ENCODE results near the gene PA2G4. TPM values are rescaled to one million over a fixed set of nuclear protein-coding genes. Genes with fewer than 3 reads are reported as not detected.
A peak's percentile ranks its signal among the peaks of the same experiment; 100 is the strongest.

The PA2G4 gene
- total RNA-seq, 2 donors from 2014 or later = 53.2 to 111 TPM

GRCh38 chr12:56120158-56120846 lies 15.9 kb downstream of the PA2G4 start:
- peak overlapping the region; percentile 64 to 88 for H3K27ac ChIP-seq
- peaks cover 12% of the 10 kb centered on the region for H3K36me3 ChIP-seq
- no peaks in the 10 kb centered on the region for H3K27me3 ChIP-seq (replicated peaks; ENCODE audit: insufficient read depth)
- H3K9me3 ChIP-seq = no peaks in the 10 kb centered on the region
- no peak for TF ChIP-seq CTCF (IDR thresholded peaks at IDR 0.05)
- no peak for DNase-seq (ENCODE audit: low spot score)
- ATAC-seq (ENCODE audit: insufficient number of reproducible peaks, low FRiP score, low read depth) = no peak
- no peak overlapping the region for H3K4me3 ChIP-seq
- peaks cover 7 to 25% of the 10 kb centered on the region in 2 donors for H3K4me1 ChIP-seq (ENCODE audit: control insufficient read depth in 1 of 2, low read depth in 2 of 2)

- no peaks in the 10 kb centered on the region for H3K9me3 ChIP-seq
- no peaks in the 10 kb centered on the region for H3K27me3 ChIP-seq (replicated peaks; ENCODE audit: insufficient read depth)
- DNase-seq (ENCODE audit: low spot score) (no peak), ATAC-seq (ENCODE audit: insufficient number of reproducible peaks, low FRiP score, low read depth) (no peak)
- no peak overlapping the region for H3K4me3 ChIP-seq
- TF ChIP-seq CTCF (IDR thresholded peaks at IDR 0.05) = no peak
- H3K27ac ChIP-seq = no peak overlapping the region
- peaks cover 9 to 31% of the 10 kb centered on the region in 2 donors for H3K4me1 ChIP-seq (ENCODE audit: control insufficient read depth in 1 of 2, low read depth in 2 of 2)
- H3K36me3 ChIP-seq = peaks cover 12% of the 10 kb centered on the region
Observed at GRCh38 chr12:56121204-56121870, 17.0 kb downstream of the PA2G4 start.

- Histone ChIP-seq H3K4me3 (no peak overlapping the region), H3K36me3 (peaks cover 12% of the 10 kb centered on the region), H3K27me3 (replicated peaks; ENCODE audit: insufficient read depth) (no peaks in the 10 kb centered on the region), H3K4me1 (ENCODE audit: control insufficient read depth in 1 of 2, low read depth in 2 of 2) (peaks cover 19 to 42% of the 10 kb centered on the region in 2 donors), H3K9me3 (no peaks in the 10 kb centered on the region), H3K27ac (no peak overlapping the region)
- no peak for DNase-seq (ENCODE audit: low spot score)
- no peak for ATAC-seq (ENCODE audit: insufficient number of reproducible peaks, low FRiP score, low read depth)
- no peak for TF ChIP-seq CTCF (IDR thresholded peaks at IDR 0.05)
Observed at GRCh38 chr12:56122637-56123036, 18.3 kb downstream of the PA2G4 start.

GRCh38 chr12:56124133-56124532 lies 19.8 kb downstream of the PA2G4 start:
- ATAC-seq (ENCODE audit: insufficient number of reproducible peaks, low FRiP score, low read depth) (no peak), DNase-seq (ENCODE audit: low spot score) (no peak)
- Histone ChIP-seq H3K9me3 (no peaks in the 10 kb centered on the region), H3K4me3 (no peak overlapping the region), H3K36me3 (peaks cover 12% of the 10 kb centered on the region), H3K4me1 (ENCODE audit: control insufficient read depth in 1 of 2, low read depth in 2 of 2) (peaks cover 13 to 32% of the 10 kb centered on the region in 2 donors), H3K27ac (no peak overlapping the region), H3K27me3 (replicated peaks; ENCODE audit: insufficient read depth) (no peaks in the 10 kb centered on the region)
- no peak for TF ChIP-seq CTCF (IDR thresholded peaks at IDR 0.05)

- peaks cover 10% of the 10 kb centered on the region for H3K36me3 ChIP-seq
- H3K27ac ChIP-seq = peak overlapping the region; percentile 85 to 88
- ATAC-seq (ENCODE audit: insufficient number of reproducible peaks, low FRiP score, low read depth) (no peak), DNase-seq (ENCODE audit: low spot score) (no peak)
- H3K27me3 ChIP-seq (replicated peaks; ENCODE audit: insufficient read depth) = no peaks in the 10 kb centered on the region
- peak overlapping the region; percentile 80 for H3K4me3 ChIP-seq
- peaks cover 21 to 34% of the 10 kb centered on the region in 2 donors for H3K4me1 ChIP-seq (ENCODE audit: control insufficient read depth in 1 of 2, low read depth in 2 of 2)
- TF ChIP-seq CTCF (IDR thresholded peaks at IDR 0.05) = no peak
- H3K9me3 ChIP-seq = no peaks in the 10 kb centered on the region
Observed at GRCh38 chr12:56126732-56127239, 22.4 kb downstream of the PA2G4 start.
